ENCODE results near the gene TEX22.

DNA sequence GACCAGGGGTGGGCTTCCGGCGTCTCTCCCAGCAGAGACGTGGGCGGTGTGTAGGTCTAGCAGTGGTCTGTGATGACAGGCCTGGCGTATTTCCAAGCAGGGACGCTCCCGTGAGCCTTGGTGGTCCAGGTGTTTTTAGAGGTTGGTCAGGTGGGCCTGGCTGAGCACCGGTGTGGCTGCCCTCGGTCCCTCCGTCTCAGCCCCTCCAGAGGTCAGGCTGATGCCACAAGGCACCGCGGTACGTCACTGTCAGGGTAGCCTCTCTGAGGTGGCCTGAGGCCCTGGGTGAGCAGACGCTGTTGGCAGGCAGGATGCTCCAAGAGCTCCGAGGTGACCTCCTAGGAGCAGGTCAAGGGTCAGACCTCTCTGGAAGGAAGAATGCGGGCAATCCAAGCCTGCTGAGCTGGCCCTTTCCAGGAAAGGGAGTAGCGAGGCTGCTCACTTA is 34.8 kb downstream of the TEX22 start:
- TF ChIP-seq CTCF (IDR thresholded peaks at IDR 0.05) (no peak), POLR2A (IDR thresholded peaks at IDR 0.05) (no peak)

All from lower leg skin (tissue), 3 donors.